IMR-90 (cell line): ENCODE results near the gene SLC25A31. TPM values are rescaled to one million over a fixed set of nuclear protein-coding genes. Genes with fewer than 3 reads are reported as not detected.

Source experiments
- ATAC-seq: fragments of 200-7000 bp; cut with Tn5 transposase; 2 replicates; pipeline ENCODE4 v1.9.1; 2020; ENCODE audit warnings: low read depth, mild to moderate bottlenecking, moderate library complexity
- BruUV-seq: library from RNA; stranded (reverse); fragments of 400-500 nt; replicated peaks from 2 replicates; lab custom pipeline; 2021; lab: Mats Ljungman, UMichigan
- CTCF ChIA-PET: fragments of 300-600 bp; formaldehyde crosslinking; extraction: SDS; loops from one replicate; lab custom pipeline; 2021; ENCODE audit warnings: antibody characterized with exemption; lab: Yijun Ruan, JAX
- POLR2A ChIA-PET: fragments of 300-600 bp; sonication (Branson Sonifier 250); formaldehyde crosslinking; loops from one replicate; lab custom pipeline; 2022; ENCODE audit warnings: antibody characterized with exemption; ENCODE audit not compliant: unreplicated experiment; lab: Charles Lee
- DNase-seq: peaks from one replicate; pipeline ENCODE4 v3.0.0; 2013
- H2AFZ ChIP-seq: replicated peaks from 2 replicates; pipeline ENCODE3; 2013; ENCODE audit warnings: low read length, mild to moderate bottlenecking; ENCODE audit not compliant: poor library complexity
- H2AK5ac ChIP-seq: 2 replicates; pipeline ENCODE4 v1.6.1; 2013; ENCODE audit warnings: low read depth, low read length, inconsistent platforms
- H2AK9ac ChIP-seq: replicated peaks from 2 replicates; pipeline ENCODE3; 2013; ENCODE audit warnings: mild to moderate bottlenecking, low read depth, low read length, moderate library complexity; ENCODE audit not compliant: poor library complexity
- H2BK120ac ChIP-seq: 2 replicates; pipeline ENCODE4 v1.6.1; 2013; ENCODE audit warnings: low read depth, low read length, inconsistent platforms
- H2BK15ac ChIP-seq: 3 replicates; pipeline ENCODE4 v1.6.1; 2013; ENCODE audit warnings: low read depth, low read length, inconsistent platforms
- H2BK20ac ChIP-seq: 2 replicates; pipeline ENCODE4 v1.6.1; 2013; ENCODE audit warnings: low read depth, mild to moderate bottlenecking, inconsistent platforms, low read length, moderate library complexity
- H2BK5ac ChIP-seq: 2 replicates; pipeline ENCODE4 v1.6.1; 2013; ENCODE audit warnings: mild to moderate bottlenecking, low read depth, low read length, inconsistent platforms; ENCODE audit not compliant: poor library complexity, severe bottlenecking
- H3K14ac ChIP-seq: replicated peaks from 2 replicates; pipeline ENCODE4 v1.6.1; 2013; ENCODE audit warnings: low read depth, low read length, inconsistent platforms
- H3K18ac ChIP-seq: 2 replicates; pipeline ENCODE4 v1.6.1; 2013; ENCODE audit warnings: low read depth, low read length, control low read depth
- H3K23ac ChIP-seq: 2 replicates; pipeline ENCODE4 v1.6.1; 2013; ENCODE audit warnings: low read depth, low read length, inconsistent platforms
- H3K27ac ChIP-seq: 2 replicates; pipeline ENCODE4 v1.5.1; 2013; ENCODE audit warnings: mild to moderate bottlenecking, control low read depth, low read length; ENCODE audit not compliant: insufficient read depth
- H3K27me3 ChIP-seq: 2 replicates; pipeline ENCODE4 v1.6.1; 2013; ENCODE audit warnings: low read length; ENCODE audit not compliant: control insufficient read depth, insufficient read depth
- H3K36me3 ChIP-seq: 2 replicates; pipeline ENCODE4 v1.6.1; 2013; ENCODE audit warnings: low read length, mixed read lengths; ENCODE audit not compliant: control insufficient read depth, insufficient read depth
- H3K4ac ChIP-seq: 2 replicates; pipeline ENCODE4 v1.6.1; 2013; ENCODE audit warnings: low read depth, low read length, inconsistent platforms
- H3K4me1 ChIP-seq: 2 replicates; pipeline ENCODE4 v1.6.1; 2013; ENCODE audit warnings: low read length, mixed read lengths; ENCODE audit not compliant: control insufficient read depth, insufficient read depth
- H3K4me2 ChIP-seq: 2 replicates; pipeline ENCODE4 v1.6.1; 2013; ENCODE audit warnings: low read depth, mild to moderate bottlenecking, control low read depth, low read length, moderate library complexity
- H3K4me3 ChIP-seq: 2 replicates; pipeline ENCODE4 v1.5.1; 2013; ENCODE audit warnings: low read depth, mild to moderate bottlenecking, control low read depth, low read length, moderate library complexity; ENCODE audit not compliant: insufficient read depth
- H3K56ac ChIP-seq: 2 replicates; pipeline ENCODE4 v1.6.1; 2013; ENCODE audit warnings: low read length, inconsistent platforms; ENCODE audit not compliant: insufficient read depth; ENCODE audit errors: extremely low read depth
- H3K79me1 ChIP-seq, 2 experiments: 2 replicates each; pipeline ENCODE4 v1.6.1; 2013; ENCODE audit warnings: low read length in 2 of 2, inconsistent platforms in 1 of 2, low read depth in 1 of 2
- H3K9ac ChIP-seq: 2 replicates; pipeline ENCODE4 v1.6.1; 2013; ENCODE audit warnings: low read depth, low read length, control low read depth
- H3K9me1 ChIP-seq: 2 replicates; pipeline ENCODE4 v1.6.1; 2013; ENCODE audit warnings: low read length, inconsistent platforms; ENCODE audit not compliant: insufficient read depth
- H3K9me3 ChIP-seq: 2 replicates; pipeline ENCODE4 v1.6.1; 2013; ENCODE audit warnings: low read length; ENCODE audit not compliant: control insufficient read depth, insufficient read depth
- H4K20me1 ChIP-seq: 2 replicates; pipeline ENCODE4 v1.6.1; 2013; ENCODE audit warnings: low read length, inconsistent platforms; ENCODE audit not compliant: insufficient read depth
- H4K5ac ChIP-seq: 2 replicates; pipeline ENCODE4 v1.6.1; 2013; ENCODE audit warnings: mild to moderate bottlenecking, low read depth, low read length, control low read depth
- H4K8ac ChIP-seq, 2 experiments: 2 replicates each; pipeline ENCODE4 v1.6.1; 2013; ENCODE audit warnings: low read depth in 2 of 2, low read length in 2 of 2, control low read depth in 1 of 2, inconsistent platforms in 1 of 2
- H4K91ac ChIP-seq: 2 replicates; pipeline ENCODE4 v1.6.1; 2013; ENCODE audit warnings: low read depth, low read length, inconsistent platforms; ENCODE audit not compliant: insufficient read depth
- BHLHE40 ChIP-seq: fragments of 150-350 bp; IDR thresholded peaks from 2 replicates; pipeline ENCODE4 v1.6.1; 2016; ENCODE audit warnings: mild to moderate bottlenecking, low read depth, low read length
- CEBPB ChIP-seq: IDR thresholded peaks from 2 replicates; pipeline ENCODE4 v1.6.1; 2012; ENCODE audit warnings: low read depth, low read length, improper control_type of control experiment
- CHD1 ChIP-seq: IDR thresholded peaks from 2 replicates; pipeline ENCODE4 v1.6.1; 2012; ENCODE audit warnings: low read depth, low read length, improper control_type of control experiment
- FOS ChIP-seq: fragments of 150-350 bp; IDR thresholded peaks from 2 replicates; pipeline ENCODE4 v1.6.1; 2016; ENCODE audit warnings: low read depth, low read length
- MAFK ChIP-seq: IDR thresholded peaks from 2 replicates; pipeline ENCODE4 v1.6.1; 2012; ENCODE audit warnings: low read depth, low read length, improper control_type of control experiment
- MXI1 ChIP-seq: IDR thresholded peaks from 2 replicates; pipeline ENCODE4 v1.6.1; 2012; ENCODE audit warnings: low read depth, mild to moderate bottlenecking, low read length, moderate library complexity, borderline replicate concordance
- NFE2L2 ChIP-seq: fragments of 150-350 bp; IDR thresholded peaks from 2 replicates; pipeline ENCODE4 v1.6.1; 2016; ENCODE audit warnings: low read depth, mild to moderate bottlenecking, low read length
- POLR2A ChIP-seq: IDR thresholded peaks from 2 replicates; pipeline ENCODE4 v1.6.1; 2012; ENCODE audit warnings: mild to moderate bottlenecking, low read depth, low read length
- RAD21 ChIP-seq: IDR thresholded peaks from 2 replicates; pipeline ENCODE4 v1.6.1; 2012; ENCODE audit warnings: low read length, improper control_type of control experiment
- SMC3 ChIP-seq: fragments of 150-350 bp; IDR thresholded peaks from 2 replicates; pipeline ENCODE4 v1.6.1; 2016; ENCODE audit warnings: low read depth, mild to moderate bottlenecking, antibody characterized with exemption, low read length, moderate library complexity
- WGBS, 2 experiments: methylation state at CpG; one replicate each; pipeline versions ENCODE4 v1.1.5 to v1.1.7; 2013; ENCODE audit warnings: missing lambda C conversion rate in 2 of 2; ENCODE audit not compliant: insufficient read length in 1 of 2; ENCODE audit errors: extremely low coverage in 2 of 2; 5-methylcytosine and 5-hydroxymethylcytosine counted together
- dilution Hi-C: fragments of 300-500 bp; cut with HindIII; formaldehyde crosslinking; loops from one replicate; pipeline ENCODE4 v1.14.3; 2018; ENCODE audit warnings: low sequenced_read_pairs; ENCODE audit not compliant: unreplicated experiment
- in situ Hi-C: fragments of 300-500 bp; cut with MboI; formaldehyde crosslinking; loops from 3 replicates; pipeline ENCODE4 v1.14.3; 2019; ENCODE audit warnings: low sequenced_read_pairs, inconsistent platforms, mixed read lengths
- intact Hi-C: fragments of 100-400 bp; cut with micrococcal nuclease; formaldehyde crosslinking; loops from 2 replicates; pipeline ENCODE4 v1.10.0; 2022
- polyA plus RNA-seq, 3 experiments: library from polyadenylated mRNA; depleted of rRNA; stranded (reverse); fragments of >200 nt; gene quantifications; 2 replicates each; pipeline ENCODE4 v1.2.3, GENCODE V29; 2012; ENCODE audit warnings: low replicate concordance in 1 of 3
- total RNA-seq: library from RNA; depleted of rRNA; stranded (reverse); fragments of >200 nt; gene quantifications from 2 replicates; pipeline ENCODE4 v1.2.3, GENCODE V29; 2012
- TF ChIP-seq, protein P1 (sequence below): conservative IDR thresholded peaks from 2 replicates; pipeline ENCODE4 v1.5.1; 2012; ENCODE audit warnings: mild to moderate bottlenecking, low read depth, low read length, improper control_type of control experiment
- TF ChIP-seq, protein P2 (sequence below): fragments of 150-350 bp; IDR thresholded peaks from 2 replicates; pipeline ENCODE4 v1.6.1; 2016; ENCODE audit warnings: low read depth, mild to moderate bottlenecking, low read length, moderate library complexity, borderline replicate concordance
- TF ChIP-seq, protein P3 (sequence below): fragments of 150-350 bp; IDR thresholded peaks from 2 replicates; pipeline ENCODE4 v1.6.1; 2017; ENCODE audit warnings: mild to moderate bottlenecking, antibody characterized with exemption, low read length, low read depth

SLC25A31 gene
- total and polyA plus RNA-seq, 2 of the 4 experiments (the other 2 are of a cell fraction): not detected

DNA sequence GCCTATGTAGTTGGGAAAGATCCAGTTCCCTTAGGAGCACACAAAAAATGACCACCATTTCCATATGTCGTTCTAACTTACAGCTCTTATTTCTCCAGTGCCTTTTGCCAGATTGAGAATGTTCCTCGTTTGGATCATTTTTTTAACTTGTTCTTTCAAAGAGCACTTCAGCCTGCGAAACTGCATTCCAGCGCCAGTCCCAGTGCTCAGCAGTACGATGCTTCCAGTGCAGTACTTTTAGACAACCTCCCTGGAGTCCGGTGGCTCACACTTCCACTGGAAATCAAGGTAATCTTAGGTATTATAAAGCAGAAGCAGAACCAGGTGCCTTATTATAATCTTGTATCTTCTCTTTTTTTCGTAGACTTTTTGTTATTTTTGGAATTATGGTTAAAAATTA is 42.6 kb upstream of the SLC25A31 start:
- Histone ChIP-seq H3K27ac (no peak overlapping the region), H3K36me3 (0 out of 2 replicates have a peak, but pooled peaks cover 1% of the 10 kb centered on the region), H4K91ac (no peak overlapping the region), H3K79me1 (no peaks in the 10 kb centered on the region; a peak in 1 of 4 replicates), H2AK9ac (no peak overlapping the region), H3K27me3 (no peaks in the 10 kb centered on the region), H3K9ac (no peak overlapping the region), H2BK20ac (no peak overlapping the region), H3K4me2 (no peak overlapping the region), H4K5ac (no peak overlapping the region), H4K20me1 (no peaks in the 10 kb centered on the region), H4K8ac (no peak overlapping the region), H2AFZ (no peak overlapping the region), H3K23ac (no peak overlapping the region), H3K9me1 (no peaks in the 10 kb centered on the region), H3K4me1 (0 out of 2 replicates have a peak, but pooled peaks cover 2% of the 10 kb centered on the region), H2BK120ac (no peak overlapping the region), H3K4me3 (no peak overlapping the region), H3K9me3 (no peaks in the 10 kb centered on the region), H2BK15ac (no peak overlapping the region), H3K18ac (no peak overlapping the region), H3K14ac (no peak overlapping the region), H2AK5ac (no peak overlapping the region), H2BK5ac (no peak overlapping the region), H3K4ac (no peak overlapping the region), H3K56ac (no peak overlapping the region)
- dilution Hi-C loops: no loop called here
- ATAC-seq (no peak), DNase-seq (no peak)
- intact Hi-C loops: no loop called here
- POLR2A ChIA-PET: interaction anchor here (0.6 kb wide), 1 partner anchor 55 kb away, joined by 3 read pairs; no protein-coding TSS in a partner anchor
- CTCF ChIA-PET: no interaction called here
- BruUV-seq: no TSS peak
- TF ChIP-seq, protein P1, sequence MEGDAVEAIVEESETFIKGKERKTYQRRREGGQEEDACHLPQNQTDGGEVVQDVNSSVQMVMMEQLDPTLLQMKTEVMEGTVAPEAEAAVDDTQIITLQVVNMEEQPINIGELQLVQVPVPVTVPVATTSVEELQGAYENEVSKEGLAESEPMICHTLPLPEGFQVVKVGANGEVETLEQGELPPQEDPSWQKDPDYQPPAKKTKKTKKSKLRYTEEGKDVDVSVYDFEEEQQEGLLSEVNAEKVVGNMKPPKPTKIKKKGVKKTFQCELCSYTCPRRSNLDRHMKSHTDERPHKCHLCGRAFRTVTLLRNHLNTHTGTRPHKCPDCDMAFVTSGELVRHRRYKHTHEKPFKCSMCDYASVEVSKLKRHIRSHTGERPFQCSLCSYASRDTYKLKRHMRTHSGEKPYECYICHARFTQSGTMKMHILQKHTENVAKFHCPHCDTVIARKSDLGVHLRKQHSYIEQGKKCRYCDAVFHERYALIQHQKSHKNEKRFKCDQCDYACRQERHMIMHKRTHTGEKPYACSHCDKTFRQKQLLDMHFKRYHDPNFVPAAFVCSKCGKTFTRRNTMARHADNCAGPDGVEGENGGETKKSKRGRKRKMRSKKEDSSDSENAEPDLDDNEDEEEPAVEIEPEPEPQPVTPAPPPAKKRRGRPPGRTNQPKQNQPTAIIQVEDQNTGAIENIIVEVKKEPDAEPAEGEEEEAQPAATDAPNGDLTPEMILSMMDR: no peak
- no peak for TF ChIP-seq FOS
- TF ChIP-seq CEBPB: no peak
- TF ChIP-seq, protein P2, sequence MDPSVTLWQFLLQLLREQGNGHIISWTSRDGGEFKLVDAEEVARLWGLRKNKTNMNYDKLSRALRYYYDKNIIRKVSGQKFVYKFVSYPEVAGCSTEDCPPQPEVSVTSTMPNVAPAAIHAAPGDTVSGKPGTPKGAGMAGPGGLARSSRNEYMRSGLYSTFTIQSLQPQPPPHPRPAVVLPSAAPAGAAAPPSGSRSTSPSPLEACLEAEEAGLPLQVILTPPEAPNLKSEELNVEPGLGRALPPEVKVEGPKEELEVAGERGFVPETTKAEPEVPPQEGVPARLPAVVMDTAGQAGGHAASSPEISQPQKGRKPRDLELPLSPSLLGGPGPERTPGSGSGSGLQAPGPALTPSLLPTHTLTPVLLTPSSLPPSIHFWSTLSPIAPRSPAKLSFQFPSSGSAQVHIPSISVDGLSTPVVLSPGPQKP: no peak
- TF ChIP-seq, protein P3, sequence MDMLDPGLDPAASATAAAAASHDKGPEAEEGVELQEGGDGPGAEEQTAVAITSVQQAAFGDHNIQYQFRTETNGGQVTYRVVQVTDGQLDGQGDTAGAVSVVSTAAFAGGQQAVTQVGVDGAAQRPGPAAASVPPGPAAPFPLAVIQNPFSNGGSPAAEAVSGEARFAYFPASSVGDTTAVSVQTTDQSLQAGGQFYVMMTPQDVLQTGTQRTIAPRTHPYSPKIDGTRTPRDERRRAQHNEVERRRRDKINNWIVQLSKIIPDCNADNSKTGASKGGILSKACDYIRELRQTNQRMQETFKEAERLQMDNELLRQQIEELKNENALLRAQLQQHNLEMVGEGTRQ: no peak
- no peak for TF ChIP-seq MXI1
- TF ChIP-seq RAD21: no peak
- no peak for TF ChIP-seq BHLHE40
- no peak for TF ChIP-seq NFE2L2
- TF ChIP-seq POLR2A: no peak
- TF ChIP-seq CHD1: no peak
- TF ChIP-seq MAFK: no peak
- no peak for TF ChIP-seq SMC3
- in situ Hi-C loops: no loop called here
- 89% methylated on average over 3 of the region's 7 CpGs; no CpG with 5 or more reads in 1 of the 2 experiments for WGBS, 2 experiments
